WTC11 (cell line): ENCODE data around the gene PURB. TPM values are rescaled to one million over a fixed set of nuclear protein-coding genes. Genes with fewer than 3 reads are reported as not detected.
A peak's percentile ranks its signal among the peaks of the same experiment; 100 is the strongest.

Experiments used
- ATAC-seq: fragments of 200-7000 bp; cut with Tn5 transposase; 2 replicates; pipeline ENCODE4 v1.10.0; 2021; ENCODE audit warnings: mild to moderate bottlenecking, moderate library complexity
- CTCF ChIA-PET: fragments of 300-600 bp; sonication (Branson Sonifier 250); formaldehyde crosslinking; loops from one replicate; lab custom pipeline; 2021; ENCODE audit warnings: antibody characterized with exemption; lab: Charles Lee
- POLR2A ChIA-PET: fragments of 350-600 bp; sonication (Branson Sonifier 250); formaldehyde crosslinking; loops from one replicate; lab custom pipeline; 2021; ENCODE audit warnings: antibody characterized with exemption; lab: Charles Lee
- DNase-seq: peaks from one replicate; pipeline ENCODE4 v3.0.0; 2021; ENCODE audit warnings: low spot score
- H3K27ac Mint-ChIP-seq: 2 replicates; pipeline ENCODE4 v1.8.0; 2021; ENCODE audit warnings: mixed read lengths
- H3K27me3 Mint-ChIP-seq: 2 replicates; pipeline ENCODE4 v1.8.0; 2021; ENCODE audit warnings: low read depth, mild to moderate bottlenecking, moderate library complexity, mixed read lengths
- H3K36me3 Mint-ChIP-seq: 2 replicates; pipeline ENCODE4 v1.8.0; 2021; ENCODE audit warnings: mixed read lengths
- H3K4me1 Mint-ChIP-seq: 2 replicates; pipeline ENCODE4 v1.8.0; 2022; ENCODE audit warnings: mixed read lengths
- H3K4me3 Mint-ChIP-seq: 2 replicates; pipeline ENCODE4 v1.8.0; 2021; ENCODE audit warnings: mild to moderate bottlenecking, moderate library complexity, mixed read lengths
- H3K9me3 Mint-ChIP-seq: 2 replicates; pipeline ENCODE4 v1.8.0; 2021; ENCODE audit warnings: mixed read lengths
- AFF4 ChIP-seq: sonication (generic); formaldehyde crosslinking; IDR thresholded peaks from 2 replicates; pipeline ENCODE4 v1.8.1; 2023; ENCODE audit warnings: mild to moderate bottlenecking, missing genetic modification reagents, borderline replicate concordance
- E2F5 ChIP-seq: sonication (generic); formaldehyde crosslinking; IDR thresholded peaks from 2 replicates; pipeline ENCODE4 v1.8.1; 2022; ENCODE audit warnings: mild to moderate bottlenecking, moderate library complexity, missing genetic modification reagents
- ERG ChIP-seq: fragments of 250-450 bp; sonication (Bioruptor Pico); IDR thresholded peaks from 2 replicates; pipeline ENCODE4 v1.8.0; 2021; ENCODE audit warnings: mild to moderate bottlenecking
- ESRRA ChIP-seq: sonication (generic); formaldehyde crosslinking; IDR thresholded peaks from 2 replicates; pipeline ENCODE4 v1.8.1; 2022; ENCODE audit warnings: mild to moderate bottlenecking, missing genetic modification reagents, borderline replicate concordance
- FOXK1 ChIP-seq: sonication (generic); formaldehyde crosslinking; IDR thresholded peaks from 2 replicates; pipeline ENCODE4 v1.8.0; 2022; ENCODE audit warnings: mild to moderate bottlenecking, moderate library complexity, missing genetic modification reagents
- MLX ChIP-seq: sonication (generic); formaldehyde crosslinking; IDR thresholded peaks from 2 replicates; pipeline ENCODE4 v1.8.1; 2023; ENCODE audit warnings: mild to moderate bottlenecking, missing genetic modification reagents, moderate library complexity
- SOX15 ChIP-seq: fragments of 250-450 bp; sonication (Bioruptor Pico); IDR thresholded peaks from 2 replicates; pipeline ENCODE4 v1.9.0; 2021; ENCODE audit warnings: mild to moderate bottlenecking
- SP1 ChIP-seq: sonication (generic); formaldehyde crosslinking; conservative IDR thresholded peaks from 2 replicates; pipeline ENCODE4 v1.8.1; 2022; ENCODE audit warnings: missing genetic modification reagents
- TCF7 ChIP-seq: sonication (generic); formaldehyde crosslinking; IDR thresholded peaks from 2 replicates; pipeline ENCODE4 v1.8.0; 2022; ENCODE audit warnings: mild to moderate bottlenecking, low read depth, missing genetic modification reagents, moderate library complexity
- TP53 ChIP-seq: sonication (generic); formaldehyde crosslinking; IDR thresholded peaks from 2 replicates; pipeline ENCODE4 v1.8.1; 2023; ENCODE audit warnings: mild to moderate bottlenecking, missing genetic modification reagents
- ZBTB43 ChIP-seq: sonication (generic); formaldehyde crosslinking; IDR thresholded peaks from 2 replicates; pipeline ENCODE4 v1.8.1; 2023; ENCODE audit warnings: mild to moderate bottlenecking, missing genetic modification reagents
- ZNF671 ChIP-seq: fragments of 250-450 bp; sonication (Bioruptor Pico); IDR thresholded peaks from 2 replicates; pipeline ENCODE4 v1.8.0; 2021; ENCODE audit warnings: mild to moderate bottlenecking
- total RNA-seq: library from RNA; stranded (reverse); gene quantifications from 3 replicates; pipeline ENCODE4 v1.2.3, GENCODE V29; 2021
- TF ChIP-seq, protein P1 (sequence below): sonication (generic); formaldehyde crosslinking; conservative IDR thresholded peaks from 2 replicates; pipeline ENCODE4 v1.8.1; 2022; ENCODE audit warnings: mild to moderate bottlenecking, missing genetic modification reagents
- TF ChIP-seq, protein P2 (sequence below): sonication (generic); formaldehyde crosslinking; IDR thresholded peaks from 2 replicates; pipeline ENCODE4 v1.8.0; 2023; ENCODE audit warnings: missing genetic modification reagents, mild to moderate bottlenecking, borderline replicate concordance
- TF ChIP-seq, protein P3 (sequence below): sonication (generic); formaldehyde crosslinking; IDR thresholded peaks from 2 replicates; pipeline ENCODE4 v1.8.1; 2022; ENCODE audit warnings: mild to moderate bottlenecking, missing genetic modification reagents, moderate library complexity, borderline replicate concordance

PURB gene
- total RNA-seq, 1 experiment from 2014 or later: 22.1 TPM

- ChIA-PET POLR2A (interaction anchor here (1.3 kb wide), 1 partner anchor 120 kb away, joined by 3 read pairs; no protein-coding TSS in a partner anchor), CTCF (interaction anchor here (0.8 to 2.1 kb wide), 4 partner anchors 24 to 347 kb away, joined by 3 to 13 read pairs (median 4); no protein-coding TSS in a partner anchor)
- TF ChIP-seq ZBTB43 (CRISPR knock-in tag) (no peak), SP1 (CRISPR knock-in tag) (no peak), ZNF671 (no peak), SOX15 (CRISPR knock-in tag) (no peak), AFF4 (no peak), E2F5 (no peak), ESRRA (CRISPR knock-in tag) (no peak), ERG (CRISPR knock-in tag) (no peak), MLX (no peak), TCF7 (CRISPR knock-in tag) (no peak), FOXK1 (CRISPR knock-in tag) (no peak), TP53 (CRISPR knock-in tag) (no peak)
- TF ChIP-seq, protein P1, sequence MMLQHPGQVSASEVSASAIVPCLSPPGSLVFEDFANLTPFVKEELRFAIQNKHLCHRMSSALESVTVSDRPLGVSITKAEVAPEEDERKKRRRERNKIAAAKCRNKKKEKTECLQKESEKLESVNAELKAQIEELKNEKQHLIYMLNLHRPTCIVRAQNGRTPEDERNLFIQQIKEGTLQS (CRISPR knock-in tag): no peak
- TF ChIP-seq, protein P2, sequence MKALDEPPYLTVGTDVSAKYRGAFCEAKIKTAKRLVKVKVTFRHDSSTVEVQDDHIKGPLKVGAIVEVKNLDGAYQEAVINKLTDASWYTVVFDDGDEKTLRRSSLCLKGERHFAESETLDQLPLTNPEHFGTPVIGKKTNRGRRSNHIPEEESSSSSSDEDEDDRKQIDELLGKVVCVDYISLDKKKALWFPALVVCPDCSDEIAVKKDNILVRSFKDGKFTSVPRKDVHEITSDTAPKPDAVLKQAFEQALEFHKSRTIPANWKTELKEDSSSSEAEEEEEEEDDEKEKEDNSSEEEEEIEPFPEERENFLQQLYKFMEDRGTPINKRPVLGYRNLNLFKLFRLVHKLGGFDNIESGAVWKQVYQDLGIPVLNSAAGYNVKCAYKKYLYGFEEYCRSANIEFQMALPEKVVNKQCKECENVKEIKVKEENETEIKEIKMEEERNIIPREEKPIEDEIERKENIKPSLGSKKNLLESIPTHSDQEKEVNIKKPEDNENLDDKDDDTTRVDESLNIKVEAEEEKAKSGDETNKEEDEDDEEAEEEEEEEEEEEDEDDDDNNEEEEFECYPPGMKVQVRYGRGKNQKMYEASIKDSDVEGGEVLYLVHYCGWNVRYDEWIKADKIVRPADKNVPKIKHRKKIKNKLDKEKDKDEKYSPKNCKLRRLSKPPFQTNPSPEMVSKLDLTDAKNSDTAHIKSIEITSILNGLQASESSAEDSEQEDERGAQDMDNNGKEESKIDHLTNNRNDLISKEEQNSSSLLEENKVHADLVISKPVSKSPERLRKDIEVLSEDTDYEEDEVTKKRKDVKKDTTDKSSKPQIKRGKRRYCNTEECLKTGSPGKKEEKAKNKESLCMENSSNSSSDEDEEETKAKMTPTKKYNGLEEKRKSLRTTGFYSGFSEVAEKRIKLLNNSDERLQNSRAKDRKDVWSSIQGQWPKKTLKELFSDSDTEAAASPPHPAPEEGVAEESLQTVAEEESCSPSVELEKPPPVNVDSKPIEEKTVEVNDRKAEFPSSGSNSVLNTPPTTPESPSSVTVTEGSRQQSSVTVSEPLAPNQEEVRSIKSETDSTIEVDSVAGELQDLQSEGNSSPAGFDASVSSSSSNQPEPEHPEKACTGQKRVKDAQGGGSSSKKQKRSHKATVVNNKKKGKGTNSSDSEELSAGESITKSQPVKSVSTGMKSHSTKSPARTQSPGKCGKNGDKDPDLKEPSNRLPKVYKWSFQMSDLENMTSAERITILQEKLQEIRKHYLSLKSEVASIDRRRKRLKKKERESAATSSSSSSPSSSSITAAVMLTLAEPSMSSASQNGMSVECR (CRISPR knock-in tag): no peak
- TF ChIP-seq, protein P3, sequence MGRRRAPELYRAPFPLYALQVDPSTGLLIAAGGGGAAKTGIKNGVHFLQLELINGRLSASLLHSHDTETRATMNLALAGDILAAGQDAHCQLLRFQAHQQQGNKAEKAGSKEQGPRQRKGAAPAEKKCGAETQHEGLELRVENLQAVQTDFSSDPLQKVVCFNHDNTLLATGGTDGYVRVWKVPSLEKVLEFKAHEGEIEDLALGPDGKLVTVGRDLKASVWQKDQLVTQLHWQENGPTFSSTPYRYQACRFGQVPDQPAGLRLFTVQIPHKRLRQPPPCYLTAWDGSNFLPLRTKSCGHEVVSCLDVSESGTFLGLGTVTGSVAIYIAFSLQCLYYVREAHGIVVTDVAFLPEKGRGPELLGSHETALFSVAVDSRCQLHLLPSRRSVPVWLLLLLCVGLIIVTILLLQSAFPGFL (CRISPR knock-in tag): no peak
Measured at GRCh38 chr7:44881066-44881600, 4.2 kb downstream of the PURB start.

More at GRCh38 chr7:44881066-44881600, 4.2 kb downstream of the PURB start:
- Mint-ChIP-seq H3K9me3 (no peaks in the 10 kb centered on the region), H3K27ac (no peak overlapping the region), H3K27me3 (no peaks in the 10 kb centered on the region), H3K4me1 (peaks cover 41% of the 10 kb centered on the region), H3K4me3 (peak overlapping the region; percentile 90), H3K36me3 (peaks cover 15% of the 10 kb centered on the region)
- ATAC-seq: no peak
- no peak for DNase-seq
